Liver (tissue), 3 donors: Measurements from ENCODE around the gene SECTM1.

Experiments
- CTCF ChIP-seq: fragments of 150-350 bp; IDR thresholded peaks from 2 replicates; pipeline ENCODE4 v1.5.1; 2017; ENCODE audit warnings: improper control_type of control experiment, low read depth, low read length; ENCODE audit not compliant: missing input control
- HNF4A ChIP-seq, 2 donors: conservative IDR thresholded peaks; 2 replicates each; pipeline ENCODE4 v1.6.1; 2016; ENCODE audit warnings: antibody characterized with exemption in 2 of 2, mild to moderate bottlenecking in 2 of 2
- RAD21 ChIP-seq, 2 donors: IDR thresholded peaks; 2 replicates each; pipeline ENCODE4 v1.6.1; 2016; ENCODE audit warnings: antibody characterized with exemption in 2 of 2, mild to moderate bottlenecking in 2 of 2
- RXRA ChIP-seq, 2 donors: IDR thresholded peaks; 2 replicates each; pipeline ENCODE4 v1.6.1; 2017 to 2018; ENCODE audit warnings: antibody characterized with exemption in 2 of 2, mild to moderate bottlenecking in 1 of 2
- TAF1 ChIP-seq: conservative IDR thresholded peaks from 2 replicates; pipeline ENCODE4 v1.6.1; 2016; ENCODE audit warnings: antibody characterized with exemption, mild to moderate bottlenecking
- YY1 ChIP-seq: IDR thresholded peaks from 2 replicates; pipeline ENCODE4 v1.6.1; 2016; ENCODE audit warnings: antibody characterized with exemption, mild to moderate bottlenecking
- donor health status: healthy.
- donor health status: healthy.

GRCh38 chr17:82344175-82344907 lies 10.8 kb upstream of the SECTM1 start:
- no peak for TF ChIP-seq CTCF
- no peak for TF ChIP-seq TAF1
- no peak for TF ChIP-seq HNF4A (conservative IDR thresholded peaks at IDR 0.05)
- no peak for TF ChIP-seq RXRA (IDR thresholded peaks at IDR 0.05)
- TF ChIP-seq YY1, result no peak
- no peak for TF ChIP-seq RAD21 (IDR thresholded peaks at IDR 0.05)
